ENCODE data around the gene FAM135A. TPM values are rescaled to one million over a fixed set of nuclear protein-coding genes. Genes with fewer than 3 reads are reported as not detected.

FAM135A gene
- total and polyA plus RNA-seq, 12 donors: 6.8 to 33.9 (median 13.7) TPM

DNA sequence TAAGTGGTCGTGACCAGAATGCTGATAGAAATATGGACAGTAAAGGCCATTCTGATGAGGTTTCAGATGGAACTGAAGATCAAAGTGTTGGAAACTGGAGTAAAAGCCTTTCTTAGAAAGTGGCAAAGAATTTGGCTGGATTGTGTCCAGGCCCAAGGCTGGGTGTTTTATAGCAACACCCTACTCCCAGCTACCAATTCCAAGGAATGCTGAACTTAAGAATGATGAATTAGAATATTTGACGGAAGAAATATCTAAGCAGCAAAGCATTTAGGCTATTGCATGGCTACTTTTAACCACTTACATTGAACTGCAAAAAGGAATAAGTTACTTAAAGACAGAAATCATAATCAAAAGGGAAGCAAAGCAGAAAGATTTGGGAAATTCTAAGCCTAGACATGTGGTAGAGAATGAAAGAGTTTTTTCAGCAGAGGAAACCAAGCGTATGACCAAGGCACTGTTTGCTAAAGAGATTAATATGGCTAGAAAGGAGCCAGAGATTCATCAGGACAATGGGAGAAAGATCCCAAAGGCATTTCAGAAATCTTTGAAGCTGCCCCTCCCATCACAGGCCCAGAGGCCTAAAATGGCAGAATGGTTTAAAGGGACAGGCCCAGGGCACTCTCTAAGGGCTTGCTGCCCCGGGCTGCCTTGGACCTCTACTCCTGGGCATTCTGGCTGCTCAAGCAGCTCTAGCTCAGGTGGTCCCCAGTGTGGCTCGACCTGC is 179.2 kb downstream of the FAM135A start:
- 72 to 85% (median 79%) methylated on average over 4 to 5 of the region's 5 CpGs for WGBS, 4 donors
- DNase-seq: no peak
- no peaks in the 10 kb centered on the region for H3K36me3 ChIP-seq (replicated peaks in 1 of 2)
- H3K27ac ChIP-seq: no peak overlapping the region
- no peaks in the 10 kb centered on the region for H3K9me3 ChIP-seq (replicated peaks in 1 of 3)
- intact Hi-C loops (cut with DNase I): no loop called here
- no peaks in the 10 kb centered on the region for H3K4me1 ChIP-seq (replicated peaks in 1 of 2)
- H3K4me3 ChIP-seq: no peak overlapping the region
- no peak for TF ChIP-seq POLR2A (IDR thresholded peaks at IDR 0.05)
- TF ChIP-seq, protein P1, sequence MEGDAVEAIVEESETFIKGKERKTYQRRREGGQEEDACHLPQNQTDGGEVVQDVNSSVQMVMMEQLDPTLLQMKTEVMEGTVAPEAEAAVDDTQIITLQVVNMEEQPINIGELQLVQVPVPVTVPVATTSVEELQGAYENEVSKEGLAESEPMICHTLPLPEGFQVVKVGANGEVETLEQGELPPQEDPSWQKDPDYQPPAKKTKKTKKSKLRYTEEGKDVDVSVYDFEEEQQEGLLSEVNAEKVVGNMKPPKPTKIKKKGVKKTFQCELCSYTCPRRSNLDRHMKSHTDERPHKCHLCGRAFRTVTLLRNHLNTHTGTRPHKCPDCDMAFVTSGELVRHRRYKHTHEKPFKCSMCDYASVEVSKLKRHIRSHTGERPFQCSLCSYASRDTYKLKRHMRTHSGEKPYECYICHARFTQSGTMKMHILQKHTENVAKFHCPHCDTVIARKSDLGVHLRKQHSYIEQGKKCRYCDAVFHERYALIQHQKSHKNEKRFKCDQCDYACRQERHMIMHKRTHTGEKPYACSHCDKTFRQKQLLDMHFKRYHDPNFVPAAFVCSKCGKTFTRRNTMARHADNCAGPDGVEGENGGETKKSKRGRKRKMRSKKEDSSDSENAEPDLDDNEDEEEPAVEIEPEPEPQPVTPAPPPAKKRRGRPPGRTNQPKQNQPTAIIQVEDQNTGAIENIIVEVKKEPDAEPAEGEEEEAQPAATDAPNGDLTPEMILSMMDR (IDR thresholded peaks at IDR 0.05): no peak
- H3K27me3 ChIP-seq: no peaks in the 10 kb centered on the region

DNA sequence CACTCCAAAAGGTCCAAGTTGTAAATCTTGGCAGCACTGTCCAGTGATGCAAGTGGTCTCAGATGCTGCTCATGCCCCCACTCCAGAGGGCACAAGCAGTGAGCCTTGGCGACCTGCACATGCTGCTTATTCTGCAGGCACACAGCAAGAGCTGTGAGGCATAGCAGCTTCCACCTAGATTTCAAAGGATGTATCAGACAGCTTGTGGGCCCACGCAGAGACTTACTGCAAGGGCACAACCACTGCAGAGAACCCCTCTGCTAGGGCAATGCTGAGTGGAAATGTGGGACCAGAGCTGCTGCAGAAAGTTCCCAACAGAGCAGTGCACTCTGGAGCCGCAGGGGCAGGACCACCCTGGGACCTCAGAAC is 179.8 kb downstream of the FAM135A start:
- intact Hi-C loops (cut with DNase I): no loop called here
- no peaks in the 10 kb centered on the region for H3K4me1 ChIP-seq (replicated peaks in 1 of 2)
- WGBS, 4 donors: 83 to 100% (median 97%) methylated on average over 1 to 3 of the region's 3 CpGs
- H3K36me3 ChIP-seq (replicated peaks in 1 of 2): no peaks in the 10 kb centered on the region
- no peaks in the 10 kb centered on the region for H3K27me3 ChIP-seq
- no peak overlapping the region for H3K4me3 ChIP-seq
- TF ChIP-seq, protein P1 (IDR thresholded peaks at IDR 0.05): no peak
- TF ChIP-seq POLR2A (IDR thresholded peaks at IDR 0.05): no peak
- H3K27ac ChIP-seq: no peak overlapping the region
- H3K9me3 ChIP-seq (replicated peaks in 1 of 3): no peaks in the 10 kb centered on the region
- no peak for DNase-seq

DNA sequence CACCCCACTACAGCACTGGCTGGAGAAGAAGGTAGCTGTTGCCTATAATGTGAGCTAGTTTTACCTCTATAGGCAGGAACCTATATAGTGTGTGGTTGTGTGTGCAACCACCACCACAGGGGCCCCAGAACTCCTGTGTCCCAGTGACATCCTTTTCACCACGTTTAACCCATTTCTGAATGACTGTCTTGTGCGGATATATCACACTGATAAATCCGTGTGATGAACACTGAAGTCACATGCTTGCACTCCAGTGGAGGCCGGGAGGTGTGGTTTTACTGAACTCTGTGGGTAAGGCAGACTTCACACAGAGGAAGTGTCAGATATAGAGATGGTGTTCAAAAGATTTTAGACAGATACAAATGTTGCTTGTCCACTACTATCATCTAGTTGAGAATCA is 185.9 kb downstream of the FAM135A start:
- no peaks in the 10 kb centered on the region for H3K4me1 ChIP-seq (replicated peaks in 1 of 2)
- no peak for DNase-seq
- no peak overlapping the region for H3K27ac ChIP-seq
- TF ChIP-seq, protein P1 (IDR thresholded peaks at IDR 0.05): no peak
- TF ChIP-seq POLR2A (IDR thresholded peaks at IDR 0.05): no peak
- no peaks in the 10 kb centered on the region for H3K27me3 ChIP-seq
- intact Hi-C loops (cut with DNase I): no loop called here
- H3K4me3 ChIP-seq: no peak overlapping the region
- H3K36me3 ChIP-seq (replicated peaks in 1 of 2): no peaks in the 10 kb centered on the region
- no peaks in the 10 kb centered on the region for H3K9me3 ChIP-seq (replicated peaks in 1 of 3)
- whole genome bisulfite sequencing, 4 donors: 66 to 80% (median 73%) methylated on average over 4 of the region's 4 CpGs

DNA sequence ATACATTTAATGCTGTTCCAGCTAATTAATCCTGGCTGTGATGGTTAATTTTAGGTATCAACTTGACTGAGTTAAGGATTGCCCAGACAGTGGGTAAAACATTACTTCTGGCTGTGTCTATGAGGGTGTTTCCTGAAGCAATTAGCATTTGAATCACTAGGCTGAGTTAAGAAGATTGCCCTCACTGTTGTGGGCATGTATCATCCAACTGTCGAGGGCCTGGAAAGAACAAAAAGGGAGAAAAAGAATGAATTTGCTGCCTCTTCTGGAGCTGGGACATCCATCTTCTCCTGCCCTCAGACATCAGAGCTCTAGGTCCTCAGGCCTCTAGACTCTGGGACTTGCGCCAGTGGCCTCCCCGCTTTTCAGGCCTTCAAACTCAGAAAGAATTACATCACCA is 187.7 kb downstream of the FAM135A start:
- Histone ChIP-seq H3K27me3 (no peaks in the 10 kb centered on the region), H3K9me3 (replicated peaks in 1 of 3) (no peaks in the 10 kb centered on the region), H3K36me3 (replicated peaks in 1 of 2) (no peaks in the 10 kb centered on the region), H3K4me1 (replicated peaks in 1 of 2) (no peaks in the 10 kb centered on the region), H3K4me3 (no peak overlapping the region), H3K27ac (no peak overlapping the region)
- TF ChIP-seq, protein P1 (IDR thresholded peaks at IDR 0.05): no peak
- 51 to 75% (median 66%) methylated on average over 3 of the region's 3 CpGs for WGBS, 4 donors
- intact Hi-C loops (cut with DNase I): no loop called here
- DNase-seq: no peak
